Spleen (tissue), 7 donors: Measurements from ENCODE around the gene BACE2.

Experiments
- POLR2A ChIP-seq, 3 donors: fragments of 450-650 bp; IDR thresholded peaks; one replicate each; pipeline ENCODE4 v1.5.1; 2017; ENCODE audit warnings: antibody characterized with exemption in 3 of 3, mild to moderate bottlenecking in 1 of 3
- POLR2AphosphoS5 ChIP-seq, 3 donors: sonication (generic); formaldehyde crosslinking; IDR thresholded peaks; one replicate each; pipeline ENCODE4 v1.5.1; 2017; ENCODE audit warnings: antibody characterized with exemption in 3 of 3
- TF ChIP-seq, protein P1 (sequence below), 11 experiments: fragments of 200-600 bp in 7 of 11; fragments of 450-650 bp in 4 of 11; sonication (generic) in 4 of 11; IDR thresholded peaks in 8 of 11; conservative IDR thresholded peaks in 3 of 11; 1 replicate in 7 of 11; 2 replicates in 4 of 11; pipeline versions ENCODE4 v1.4.0 to v1.8.0; 2016 to 2021; ENCODE audit warnings: antibody characterized with exemption in 11 of 11, inconsistent platforms in 4 of 11, mild to moderate bottlenecking in 1 of 11
- donor health status: DM: no; HTN: no; CAD: no; lungs with moderate emphysema.
- donor health status: DM: no; HTN: no; CAD: no.
- donor health status: DM: no; HTN: no; CAD: no.

DNA sequence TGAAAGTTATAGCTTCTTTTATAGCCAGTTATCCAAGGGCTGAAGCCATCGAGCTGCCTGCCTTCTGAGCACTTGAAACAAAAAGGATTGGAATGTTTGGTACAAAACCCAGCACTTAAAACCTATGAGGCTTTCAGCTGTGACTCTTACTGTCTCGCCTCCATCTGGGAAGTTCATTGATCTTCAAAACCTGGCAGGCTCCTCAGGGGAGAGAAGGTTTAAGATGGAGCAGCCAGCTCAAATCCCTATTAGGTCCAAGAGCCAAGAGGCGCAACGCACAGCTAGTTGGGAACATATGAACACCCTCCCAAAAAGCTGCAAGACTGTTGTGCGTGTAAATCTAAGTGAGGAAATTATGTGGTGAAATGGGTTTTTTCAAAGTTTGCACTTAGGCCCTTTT lies 33.4 kb downstream of the BACE2 start:
- TF ChIP-seq POLR2A (IDR thresholded peaks at IDR 0.05) = no peak
- TF ChIP-seq, protein P1, sequence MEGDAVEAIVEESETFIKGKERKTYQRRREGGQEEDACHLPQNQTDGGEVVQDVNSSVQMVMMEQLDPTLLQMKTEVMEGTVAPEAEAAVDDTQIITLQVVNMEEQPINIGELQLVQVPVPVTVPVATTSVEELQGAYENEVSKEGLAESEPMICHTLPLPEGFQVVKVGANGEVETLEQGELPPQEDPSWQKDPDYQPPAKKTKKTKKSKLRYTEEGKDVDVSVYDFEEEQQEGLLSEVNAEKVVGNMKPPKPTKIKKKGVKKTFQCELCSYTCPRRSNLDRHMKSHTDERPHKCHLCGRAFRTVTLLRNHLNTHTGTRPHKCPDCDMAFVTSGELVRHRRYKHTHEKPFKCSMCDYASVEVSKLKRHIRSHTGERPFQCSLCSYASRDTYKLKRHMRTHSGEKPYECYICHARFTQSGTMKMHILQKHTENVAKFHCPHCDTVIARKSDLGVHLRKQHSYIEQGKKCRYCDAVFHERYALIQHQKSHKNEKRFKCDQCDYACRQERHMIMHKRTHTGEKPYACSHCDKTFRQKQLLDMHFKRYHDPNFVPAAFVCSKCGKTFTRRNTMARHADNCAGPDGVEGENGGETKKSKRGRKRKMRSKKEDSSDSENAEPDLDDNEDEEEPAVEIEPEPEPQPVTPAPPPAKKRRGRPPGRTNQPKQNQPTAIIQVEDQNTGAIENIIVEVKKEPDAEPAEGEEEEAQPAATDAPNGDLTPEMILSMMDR (IDR thresholded peaks at IDR 0.05 in 8 of 11, conservative IDR thresholded peaks at IDR 0.05 in 3 of 11) = no peak
- TF ChIP-seq POLR2AphosphoS5 (IDR thresholded peaks at IDR 0.05) = no peak
